Urinary bladder (tissue), 4 donors: Measurements from ENCODE around the gene ENOX1. TPM values are rescaled to one million over a fixed set of nuclear protein-coding genes. Genes with fewer than 3 reads are reported as not detected.

ENCODE experiments used
- DNase-seq: peaks from one replicate; pipeline ENCODE4 v3.0.0-alpha.2; 2015; ENCODE audit errors: extremely low spot score
- H3K27ac ChIP-seq: one replicate; pipeline ENCODE4 v1.5.1; 2013; ENCODE audit warnings: low read depth, mild to moderate bottlenecking, moderate library complexity
- H3K36me3 ChIP-seq: one replicate; pipeline ENCODE4 v1.6.1; 2013; ENCODE audit warnings: mild to moderate bottlenecking, moderate library complexity; ENCODE audit not compliant: insufficient read depth
- H3K4me1 ChIP-seq: one replicate; pipeline ENCODE4 v1.6.1; 2013; ENCODE audit warnings: mild to moderate bottlenecking, moderate library complexity; ENCODE audit not compliant: insufficient read depth
- H3K4me3 ChIP-seq: one replicate; pipeline ENCODE4 v1.5.1; 2013; ENCODE audit warnings: low read depth, low read length
- WGBS: extraction: QIAGEN DNeasy Blood & Tissue Kit; methylation state at CpG from one replicate; pipeline ENCODE4 v1.1.7; 2013; 5-methylcytosine and 5-hydroxymethylcytosine counted together
- polyA plus RNA-seq: library from polyadenylated mRNA; stranded (reverse); fragments of 200-250 nt; gene quantifications from one replicate; pipeline ENCODE4 v1.2.3, GENCODE V29; 2013
- total RNA-seq: library from RNA; depleted of rRNA; stranded (reverse); fragments of >200 nt; gene quantifications from one replicate; pipeline ENCODE4 v1.2.3, GENCODE V29; 2014
- donor health status: healthy with polysubstance abuse.
- donor health status: healthy.

ENOX1 gene
- total and polyA plus RNA-seq, 2 donors: 4.3 to 17.6 TPM

DNA sequence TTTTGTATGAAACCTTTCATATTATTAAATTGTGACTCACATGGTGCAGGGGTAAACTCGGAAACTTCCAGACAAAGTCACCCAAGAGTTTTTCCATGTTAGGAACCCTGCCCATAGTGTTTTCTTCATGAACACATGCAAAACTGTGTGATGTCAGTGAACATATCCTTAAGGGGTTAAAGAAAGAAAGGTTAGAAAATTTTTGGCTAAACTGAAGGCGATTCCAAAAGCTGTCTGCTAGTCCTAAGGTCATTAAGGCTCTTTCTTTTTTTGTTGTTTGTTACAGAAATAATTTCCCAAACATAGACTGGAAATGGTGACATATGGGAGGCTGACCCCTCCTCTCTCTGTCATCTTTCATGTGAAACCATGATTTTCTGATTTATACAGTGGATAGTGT is 491.5 kb downstream of the ENOX1 start:
- DNase-seq: no peak
- Histone ChIP-seq H3K4me3 (no peak overlapping the region), H3K27ac (no peak overlapping the region), H3K36me3 (no peaks in the 10 kb centered on the region), H3K4me1 (no peaks in the 10 kb centered on the region)
- 66% methylated on average over 2 of the region's 2 CpGs for WGBS

- 71% methylated on average over 4 of the region's 4 CpGs for WGBS
- Histone ChIP-seq H3K27ac (no peak overlapping the region), H3K4me3 (no peak overlapping the region), H3K4me1 (no peaks in the 10 kb centered on the region), H3K36me3 (no peaks in the 10 kb centered on the region)
- no peak for DNase-seq
Measured at GRCh38 chr13:43294412-43294811, 492.4 kb downstream of the ENOX1 start.

DNA sequence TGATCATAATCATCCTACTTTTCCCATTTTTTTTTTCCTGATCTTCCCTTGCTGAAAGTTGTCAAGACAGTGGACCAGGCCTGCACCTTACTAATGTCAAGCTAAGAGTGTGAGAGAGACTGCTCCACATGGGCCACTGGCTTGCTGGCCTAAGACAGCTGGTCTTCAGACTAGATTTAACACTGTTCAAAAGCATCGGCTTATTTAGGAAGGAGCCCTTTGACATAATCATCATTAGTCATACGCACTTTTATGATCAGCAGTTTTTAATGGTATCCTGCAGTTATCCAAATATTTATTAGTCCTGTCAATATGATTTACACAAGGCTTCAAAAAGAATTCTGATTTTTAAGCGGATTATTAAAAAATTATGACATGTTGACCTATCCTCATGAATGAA is 492.8 kb downstream of the ENOX1 start:
- H3K27ac ChIP-seq: no peak overlapping the region
- no peaks in the 10 kb centered on the region for H3K4me1 ChIP-seq
- H3K36me3 ChIP-seq: no peaks in the 10 kb centered on the region
- H3K4me3 ChIP-seq: no peak overlapping the region
- no peak for DNase-seq
- 61% methylated on average over 3 of the region's 3 CpGs for WGBS

DNA sequence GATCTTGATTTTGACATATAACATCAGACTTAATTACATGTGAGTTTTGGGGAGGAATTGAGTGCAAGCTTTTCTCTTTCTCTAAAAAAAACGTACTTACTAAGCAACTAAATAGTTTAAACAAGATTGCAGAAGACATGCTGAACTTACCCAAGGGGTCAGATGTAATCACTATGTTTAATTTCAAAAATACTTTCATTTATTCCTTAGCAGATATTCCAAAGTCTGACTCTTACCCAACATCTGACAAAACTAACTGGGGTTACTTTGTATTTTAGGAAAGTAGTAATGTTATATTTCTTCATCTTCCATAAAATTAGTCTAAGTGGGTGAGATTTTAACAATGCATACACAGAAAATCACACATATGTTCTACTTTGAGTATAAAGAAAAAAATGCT is 493.2 kb downstream of the ENOX1 start:
- no peaks in the 10 kb centered on the region for H3K4me1 ChIP-seq
- 61% methylated on average over 1 of the region's 1 CpG for WGBS
- no peak overlapping the region for H3K27ac ChIP-seq
- DNase-seq: no peak
- no peaks in the 10 kb centered on the region for H3K36me3 ChIP-seq
- no peak overlapping the region for H3K4me3 ChIP-seq

DNA sequence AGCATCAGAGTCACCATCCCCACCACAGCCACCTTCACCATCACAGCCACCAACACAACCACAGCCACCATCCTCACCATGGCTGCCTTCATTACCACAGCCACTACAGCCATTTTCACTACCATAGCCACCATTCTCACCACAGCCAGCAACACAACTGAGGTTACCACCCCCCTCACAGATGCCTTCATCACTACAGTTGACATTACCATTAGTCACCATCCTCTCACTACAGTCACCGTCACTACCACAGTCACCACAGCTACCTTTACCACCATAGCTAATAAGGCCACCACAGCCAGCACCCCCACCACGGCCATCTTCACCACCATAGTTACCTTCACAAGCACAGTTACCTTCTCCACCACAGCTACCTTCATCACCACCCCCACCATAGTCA is 493.8 kb downstream of the ENOX1 start:
- no peak overlapping the region for H3K4me3 ChIP-seq
- DNase-seq: no peak
- WGBS: 99% methylated on average over 2 of the region's 2 CpGs
- H3K4me1 ChIP-seq: no peaks in the 10 kb centered on the region
- H3K27ac ChIP-seq: no peak overlapping the region
- H3K36me3 ChIP-seq: no peaks in the 10 kb centered on the region

GRCh38 chr13:43291287-43292060 is 495.3 kb downstream of the ENOX1 start:
- WGBS: 91% methylated on average over 5 of the region's 5 CpGs
- no peak for DNase-seq
- no peaks in the 10 kb centered on the region for H3K36me3 ChIP-seq
- no peaks in the 10 kb centered on the region for H3K4me1 ChIP-seq
- H3K4me3 ChIP-seq: no peak overlapping the region
- H3K27ac ChIP-seq: no peak overlapping the region

DNA sequence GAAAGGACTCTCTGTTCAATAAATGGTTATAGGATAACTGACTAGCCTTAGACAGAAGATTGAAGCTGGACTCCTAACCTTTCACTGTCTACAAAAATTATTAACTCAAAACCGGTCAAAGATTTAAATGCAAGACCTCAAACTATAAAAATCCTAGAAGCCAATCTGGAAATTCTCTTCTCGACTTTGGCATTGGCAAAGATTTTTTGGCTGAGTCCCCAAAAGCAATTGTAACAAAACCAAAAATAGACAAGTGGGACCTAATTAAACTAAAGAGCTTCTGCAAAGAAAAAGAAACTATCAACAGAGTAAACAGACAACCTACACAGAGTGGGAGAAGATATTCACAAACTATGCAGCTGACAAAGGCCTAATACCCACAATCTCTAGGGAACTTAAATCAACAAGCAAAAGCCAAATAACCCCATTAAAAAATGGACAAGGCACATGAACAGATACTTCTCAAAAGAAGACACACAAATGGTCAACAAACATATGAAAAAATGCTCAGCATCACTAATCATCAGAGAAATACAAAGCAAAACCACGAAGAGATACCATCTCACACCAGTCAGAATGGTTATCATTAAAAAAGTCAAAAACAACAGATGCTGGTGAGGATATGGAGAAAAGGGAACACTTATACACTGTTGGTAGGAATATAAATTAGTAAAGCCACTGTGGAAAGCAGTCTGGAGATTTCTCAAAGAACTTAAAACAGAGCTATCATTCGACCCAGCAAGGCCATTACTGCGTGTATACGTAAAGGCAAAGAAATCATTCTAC is 497.1 kb downstream of the ENOX1 start:
- Histone ChIP-seq H3K27ac (no peak overlapping the region), H3K36me3 (no peaks in the 10 kb centered on the region), H3K4me1 (no peaks in the 10 kb centered on the region), H3K4me3 (no peak overlapping the region)
- WGBS: 56% methylated on average over 6 of the region's 6 CpGs
- no peak for DNase-seq

- DNase-seq: no peak
- WGBS: 96% methylated on average over 1 of the region's 1 CpG
- Histone ChIP-seq H3K4me1 (no peaks in the 10 kb centered on the region), H3K36me3 (no peaks in the 10 kb centered on the region), H3K4me3 (no peak overlapping the region), H3K27ac (no peak overlapping the region)
Measured at GRCh38 chr13:43286751-43287150, 500.0 kb downstream of the ENOX1 start.

DNA sequence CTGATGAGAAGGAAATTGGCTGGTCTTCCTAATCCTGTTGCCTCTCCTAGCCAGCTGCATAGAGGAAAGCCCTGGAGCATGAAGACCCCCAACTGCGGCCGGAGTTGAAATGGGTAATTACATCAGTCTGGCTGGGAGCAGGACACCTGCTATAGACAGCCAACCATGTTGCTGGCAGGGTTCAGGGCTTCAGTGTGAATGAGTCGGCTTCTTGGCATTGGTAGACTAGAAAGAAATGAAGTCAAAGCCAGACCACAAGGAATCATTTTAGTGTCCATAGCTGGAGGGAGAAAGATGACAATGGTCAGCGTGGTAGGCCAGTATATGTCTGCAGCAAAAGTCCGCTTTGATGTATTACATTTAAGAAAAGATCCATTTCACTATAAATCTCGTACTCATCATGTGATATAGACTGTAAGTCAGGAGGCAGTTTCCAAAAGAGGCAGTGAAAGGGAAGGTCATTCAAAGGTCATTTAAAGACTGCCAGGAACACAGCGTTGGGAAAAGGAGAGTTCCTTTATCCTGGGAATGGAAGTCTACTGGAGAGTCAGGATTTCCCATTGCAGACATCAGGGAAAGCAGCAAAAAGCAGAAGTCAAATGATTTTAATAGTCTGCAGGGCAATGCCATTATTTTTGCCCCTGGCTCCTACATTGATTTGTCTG is 500.7 kb downstream of the ENOX1 start:
- Histone ChIP-seq H3K36me3 (no peaks in the 10 kb centered on the region), H3K4me1 (no peaks in the 10 kb centered on the region), H3K27ac (no peak overlapping the region), H3K4me3 (no peak overlapping the region)
- 64% methylated on average over 7 of the region's 7 CpGs for WGBS
- DNase-seq: no peak

GRCh38 chr13:43284162-43284561 is 502.6 kb downstream of the ENOX1 start:
- Histone ChIP-seq H3K4me3 (no peak overlapping the region), H3K36me3 (no peaks in the 10 kb centered on the region), H3K4me1 (no peaks in the 10 kb centered on the region), H3K27ac (no peak overlapping the region)
- no peak for DNase-seq
- 77% methylated on average over 3 of the region's 3 CpGs for WGBS

DNA sequence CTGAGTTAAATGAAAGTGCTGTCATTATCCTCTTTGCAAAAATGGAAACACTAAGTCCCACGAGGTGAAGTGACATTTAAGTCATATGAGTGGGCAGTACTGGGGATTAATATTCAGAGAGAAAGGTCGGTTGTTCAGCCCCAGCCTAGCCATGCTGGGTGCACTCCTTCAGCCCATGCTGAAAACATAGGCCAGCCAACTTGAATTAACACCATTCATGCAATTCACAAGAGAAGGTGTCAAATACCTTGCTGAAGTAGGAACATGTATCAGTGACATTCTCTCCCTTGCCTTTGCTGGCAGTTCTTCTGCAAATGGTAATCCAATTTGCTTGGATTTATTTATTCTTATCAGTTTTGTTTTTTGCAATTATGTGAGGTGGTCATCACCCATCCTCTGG is 507.1 kb downstream of the ENOX1 start:
- WGBS: 68% methylated on average over 2 of the region's 2 CpGs
- Histone ChIP-seq H3K36me3 (no peaks in the 10 kb centered on the region), H3K4me3 (no peak overlapping the region), H3K4me1 (no peaks in the 10 kb centered on the region), H3K27ac (no peak overlapping the region)
- DNase-seq: no peak

DNA sequence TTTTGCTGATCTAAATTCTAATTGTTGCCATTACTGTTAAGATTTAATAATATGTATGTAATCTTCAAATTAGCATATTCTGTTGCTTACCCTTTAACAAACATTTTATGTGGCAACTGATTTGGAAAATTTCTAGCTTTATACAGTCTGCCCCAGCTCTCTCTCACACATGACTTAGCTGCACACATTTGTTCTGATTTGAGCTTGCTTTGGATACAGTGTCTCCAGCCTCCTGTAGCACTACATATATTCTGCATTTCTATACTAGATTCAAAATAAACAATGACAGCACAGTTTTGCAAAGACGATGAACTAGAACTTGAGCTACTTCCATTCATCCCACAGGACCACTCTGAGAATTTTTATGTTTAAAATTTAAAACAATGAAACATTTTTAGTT is 508.6 kb downstream of the ENOX1 start:
- H3K36me3 ChIP-seq: no peaks in the 10 kb centered on the region
- no peak for DNase-seq
- WGBS: 62% methylated on average over 1 of the region's 1 CpG
- H3K4me3 ChIP-seq: no peak overlapping the region
- no peaks in the 10 kb centered on the region for H3K4me1 ChIP-seq
- H3K27ac ChIP-seq: no peak overlapping the region

GRCh38 chr13:43277142-43277541 is 509.6 kb downstream of the ENOX1 start:
- H3K4me1 ChIP-seq: no peaks in the 10 kb centered on the region
- H3K27ac ChIP-seq: no peak overlapping the region
- DNase-seq: no peak
- H3K4me3 ChIP-seq: no peak overlapping the region
- H3K36me3 ChIP-seq: no peaks in the 10 kb centered on the region
- WGBS: 91% methylated on average over 3 of the region's 3 CpGs

- no peaks in the 10 kb centered on the region for H3K36me3 ChIP-seq
- no peak for DNase-seq
- H3K27ac ChIP-seq: no peak overlapping the region
- 59% methylated on average over 4 of the region's 4 CpGs for WGBS
- H3K4me1 ChIP-seq: no peaks in the 10 kb centered on the region
- H3K4me3 ChIP-seq: no peak overlapping the region
Measured at GRCh38 chr13:43274881-43275280, 511.9 kb downstream of the ENOX1 start.
